HepG2 (cell line): ENCODE data around the gene JAKMIP3. TPM values are rescaled to one million over a fixed set of nuclear protein-coding genes. Genes with fewer than 3 reads are reported as not detected.

Experiments
- BHLHE40 ChIP-seq: IDR thresholded peaks from 2 replicates; pipeline ENCODE4 v1.6.1; 2011; ENCODE audit warnings: low read length, improper control_type of control experiment
- BRF2 ChIP-seq: sonication (generic); formaldehyde crosslinking; IDR thresholded peaks from 2 replicates; pipeline ENCODE4 v1.8.1; 2022; ENCODE audit warnings: mild to moderate bottlenecking, missing genetic modification reagents
- FOXA3 ChIP-seq: IDR thresholded peaks from 2 replicates; pipeline ENCODE4 v1.6.1; 2016; ENCODE audit warnings: missing genetic modification reagents, missing compliant biosample characterization
- HBP1 ChIP-seq: IDR thresholded peaks from 2 replicates; pipeline ENCODE4 v1.6.1; 2016; ENCODE audit warnings: low read depth, control low read depth
- KDM1A ChIP-seq: IDR thresholded peaks from 2 replicates; pipeline ENCODE4 v1.6.1; 2016; ENCODE audit warnings: missing compliant biosample characterization
- KDM5A ChIP-seq: fragments of 200-600 bp; sonication (generic); IDR thresholded peaks from 2 replicates; pipeline ENCODE4 v1.7.0; 2018; ENCODE audit warnings: antibody characterized with exemption, mild to moderate bottlenecking, low read length, borderline replicate concordance
- KDM5B ChIP-seq: sonication (generic); formaldehyde crosslinking; IDR thresholded peaks from 2 replicates; pipeline ENCODE4 v1.4.0; 2020; ENCODE audit warnings: missing genetic modification reagents, mild to moderate bottlenecking, borderline replicate concordance
- MIER2 ChIP-seq: IDR thresholded peaks from 2 replicates; pipeline ENCODE4 v1.6.1; 2016; ENCODE audit warnings: missing biosample characterization, missing genetic modification reagents
- MIXL1 ChIP-seq: IDR thresholded peaks from 2 replicates; pipeline ENCODE4 v1.6.1; 2016
- NCOA5 ChIP-seq: sonication (generic); formaldehyde crosslinking; IDR thresholded peaks from 2 replicates; pipeline ENCODE4 v1.4.0; 2020; ENCODE audit warnings: missing genetic modification reagents
- SAP130 ChIP-seq: IDR thresholded peaks from 2 replicates; pipeline ENCODE4 v1.6.1; 2016; ENCODE audit warnings: low read depth
- ZNF205 ChIP-seq: IDR thresholded peaks from 2 replicates; pipeline ENCODE4 v1.6.1; 2018; ENCODE audit warnings: missing biosample characterization, missing genetic modification reagents
- ZNF414 ChIP-seq: sonication (generic); formaldehyde crosslinking; IDR thresholded peaks from 2 replicates; pipeline ENCODE4 v1.5.0; 2020; ENCODE audit warnings: missing genetic modification reagents
- ZNF550 ChIP-seq: sonication (generic); formaldehyde crosslinking; IDR thresholded peaks from 2 replicates; pipeline ENCODE4 v1.4.0; 2020; ENCODE audit warnings: mild to moderate bottlenecking, missing genetic modification reagents, borderline replicate concordance
- ZNF576 ChIP-seq: sonication (generic); formaldehyde crosslinking; IDR thresholded peaks from 2 replicates; pipeline ENCODE4 v1.4.0; 2020; ENCODE audit warnings: mild to moderate bottlenecking, missing genetic modification reagents
- ZNF75D ChIP-seq: sonication (generic); formaldehyde crosslinking; IDR thresholded peaks from 2 replicates; pipeline ENCODE4 v1.8.1; 2023; ENCODE audit warnings: missing genetic modification reagents, mild to moderate bottlenecking, borderline replicate concordance
- ZNF773 ChIP-seq: sonication (generic); formaldehyde crosslinking; IDR thresholded peaks from 2 replicates; pipeline ENCODE4 v1.4.0; 2020; ENCODE audit warnings: missing genetic modification reagents, borderline replicate concordance
- ZSCAN29 ChIP-seq: sonication (generic); formaldehyde crosslinking; conservative IDR thresholded peaks from 2 replicates; pipeline ENCODE4 v1.4.0; 2020; ENCODE audit warnings: mild to moderate bottlenecking, missing genetic modification reagents
- polyA plus RNA-seq, 8 experiments: library from polyadenylated mRNA; depleted of rRNA in 3 of 8; stranded (reverse) in 7 of 8; unstranded in 1 of 8; fragments of >200 nt; fragmentation: Illumina TruSeq in 4 of 8; extraction: Trizol in 4 of 8; gene quantifications; 2 replicates each; pipeline versions ENCODE4 v1.2.1 to v1.2.3, GENCODE V29; 2011 to 2016; ENCODE audit warnings: low read depth in 4 of 8, missing spikeins in 1 of 8, mixed read lengths in 1 of 8; ENCODE audit not compliant: insufficient read depth in 1 of 8
- total RNA-seq, 5 experiments: library from RNA; depleted of rRNA; stranded (reverse); fragments of >200 nt; fragmentation: Illumina TruSeq; extraction: Trizol; gene quantifications; 2 replicates each; pipeline ENCODE4 v1.2.3, GENCODE V29; 2016; ENCODE audit warnings: low read depth in 1 of 5
- TF ChIP-seq, protein P1 (sequence below): sonication (generic); formaldehyde crosslinking; IDR thresholded peaks from 2 replicates; pipeline ENCODE4 v1.4.0; 2020; ENCODE audit warnings: mild to moderate bottlenecking, missing genetic modification reagents
- TF ChIP-seq, protein P2 (sequence below): sonication (generic); formaldehyde crosslinking; IDR thresholded peaks from 2 replicates; pipeline ENCODE4 v1.4.0; 2020; ENCODE audit warnings: missing genetic modification reagents, borderline replicate concordance

JAKMIP3 gene
- total and polyA plus RNA-seq, 2 of the 13 experiments (the other 11 are each of a cell fraction or from before 2014, with no cell fraction given): 0.03 to 0.11 TPM

DNA sequence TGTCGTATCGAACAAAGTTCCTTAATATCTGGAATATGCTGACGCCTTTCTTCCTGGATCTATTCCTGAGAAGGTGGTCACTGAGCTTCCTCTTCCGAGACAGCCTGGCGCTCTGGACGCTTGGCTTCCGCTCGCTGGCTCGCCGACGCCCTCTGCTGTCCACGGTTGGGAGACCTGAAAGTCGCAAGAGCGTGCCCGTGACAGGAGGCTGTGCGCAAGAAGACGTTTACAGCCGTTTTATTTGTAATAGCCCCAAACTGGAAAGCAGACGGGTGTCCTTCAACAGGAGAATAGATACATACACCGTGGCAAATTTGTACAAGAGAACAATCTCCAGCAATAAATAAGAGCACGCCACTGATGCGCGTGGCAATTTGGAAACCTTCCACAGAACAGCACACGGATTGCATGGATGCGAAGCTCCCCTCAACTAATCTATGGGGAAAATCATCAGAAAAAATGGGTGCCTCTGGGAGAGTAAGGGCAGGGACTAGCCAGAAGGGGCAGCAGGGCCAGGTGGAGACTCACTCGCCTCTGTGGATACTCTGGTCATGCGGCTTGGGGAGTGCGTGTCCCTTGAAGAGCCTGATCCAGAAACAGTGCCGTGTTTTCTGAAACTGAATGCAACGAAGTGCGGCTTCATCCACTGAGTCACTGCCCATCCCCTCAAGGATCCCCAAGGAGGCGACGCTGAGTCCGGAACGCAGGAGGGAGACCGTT lies 42.5 kb upstream of the JAKMIP3 start (continued):
- no peak for TF ChIP-seq ZNF550 (CRISPR knock-in tag)
- no peak for TF ChIP-seq ZSCAN29 (CRISPR knock-in tag)
- 0 out of 2 replicates have a peak, but pooled peaks have one; percentile 33 for TF ChIP-seq ZNF205 (CRISPR knock-in tag)
- TF ChIP-seq ZNF414 (CRISPR knock-in tag): no peak
- no peak for TF ChIP-seq BRF2 (CRISPR knock-in tag)
- TF ChIP-seq KDM1A (CRISPR knock-in tag): no peak
- TF ChIP-seq MIXL1 (CRISPR knock-in tag): 0 out of 2 replicates have a peak, but pooled peaks have one; percentile 25
- TF ChIP-seq ZNF75D (CRISPR knock-in tag): no peak
- TF ChIP-seq ZNF576 (CRISPR knock-in tag): 0 out of 2 replicates have a peak, but pooled peaks have one; percentile 48
- TF ChIP-seq, protein P1, sequence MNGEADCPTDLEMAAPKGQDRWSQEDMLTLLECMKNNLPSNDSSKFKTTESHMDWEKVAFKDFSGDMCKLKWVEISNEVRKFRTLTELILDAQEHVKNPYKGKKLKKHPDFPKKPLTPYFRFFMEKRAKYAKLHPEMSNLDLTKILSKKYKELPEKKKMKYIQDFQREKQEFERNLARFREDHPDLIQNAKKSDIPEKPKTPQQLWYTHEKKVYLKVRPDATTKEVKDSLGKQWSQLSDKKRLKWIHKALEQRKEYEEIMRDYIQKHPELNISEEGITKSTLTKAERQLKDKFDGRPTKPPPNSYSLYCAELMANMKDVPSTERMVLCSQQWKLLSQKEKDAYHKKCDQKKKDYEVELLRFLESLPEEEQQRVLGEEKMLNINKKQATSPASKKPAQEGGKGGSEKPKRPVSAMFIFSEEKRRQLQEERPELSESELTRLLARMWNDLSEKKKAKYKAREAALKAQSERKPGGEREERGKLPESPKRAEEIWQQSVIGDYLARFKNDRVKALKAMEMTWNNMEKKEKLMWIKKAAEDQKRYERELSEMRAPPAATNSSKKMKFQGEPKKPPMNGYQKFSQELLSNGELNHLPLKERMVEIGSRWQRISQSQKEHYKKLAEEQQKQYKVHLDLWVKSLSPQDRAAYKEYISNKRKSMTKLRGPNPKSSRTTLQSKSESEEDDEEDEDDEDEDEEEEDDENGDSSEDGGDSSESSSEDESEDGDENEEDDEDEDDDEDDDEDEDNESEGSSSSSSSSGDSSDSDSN (CRISPR knock-in tag): no peak
- 0 out of 2 replicates have a peak, but pooled peaks have one; percentile 25 for TF ChIP-seq HBP1 (CRISPR knock-in tag)
- TF ChIP-seq BHLHE40: 0 out of 2 replicates have a peak, but pooled peaks have one; percentile 31
- TF ChIP-seq KDM5B: 0 out of 2 replicates have a peak, but pooled peaks have one; percentile 53
- peak; percentile 42; the same call in 1 of the 2 replicates for TF ChIP-seq SAP130 (CRISPR knock-in tag)
- no peak for TF ChIP-seq NCOA5 (CRISPR knock-in tag)
- TF ChIP-seq ZNF773 (CRISPR knock-in tag): no peak
- TF ChIP-seq KDM5A: no peak
- peak; percentile 43; the same call in 1 of the 2 replicates for TF ChIP-seq MIER2 (CRISPR knock-in tag)
- TF ChIP-seq, protein P2, sequence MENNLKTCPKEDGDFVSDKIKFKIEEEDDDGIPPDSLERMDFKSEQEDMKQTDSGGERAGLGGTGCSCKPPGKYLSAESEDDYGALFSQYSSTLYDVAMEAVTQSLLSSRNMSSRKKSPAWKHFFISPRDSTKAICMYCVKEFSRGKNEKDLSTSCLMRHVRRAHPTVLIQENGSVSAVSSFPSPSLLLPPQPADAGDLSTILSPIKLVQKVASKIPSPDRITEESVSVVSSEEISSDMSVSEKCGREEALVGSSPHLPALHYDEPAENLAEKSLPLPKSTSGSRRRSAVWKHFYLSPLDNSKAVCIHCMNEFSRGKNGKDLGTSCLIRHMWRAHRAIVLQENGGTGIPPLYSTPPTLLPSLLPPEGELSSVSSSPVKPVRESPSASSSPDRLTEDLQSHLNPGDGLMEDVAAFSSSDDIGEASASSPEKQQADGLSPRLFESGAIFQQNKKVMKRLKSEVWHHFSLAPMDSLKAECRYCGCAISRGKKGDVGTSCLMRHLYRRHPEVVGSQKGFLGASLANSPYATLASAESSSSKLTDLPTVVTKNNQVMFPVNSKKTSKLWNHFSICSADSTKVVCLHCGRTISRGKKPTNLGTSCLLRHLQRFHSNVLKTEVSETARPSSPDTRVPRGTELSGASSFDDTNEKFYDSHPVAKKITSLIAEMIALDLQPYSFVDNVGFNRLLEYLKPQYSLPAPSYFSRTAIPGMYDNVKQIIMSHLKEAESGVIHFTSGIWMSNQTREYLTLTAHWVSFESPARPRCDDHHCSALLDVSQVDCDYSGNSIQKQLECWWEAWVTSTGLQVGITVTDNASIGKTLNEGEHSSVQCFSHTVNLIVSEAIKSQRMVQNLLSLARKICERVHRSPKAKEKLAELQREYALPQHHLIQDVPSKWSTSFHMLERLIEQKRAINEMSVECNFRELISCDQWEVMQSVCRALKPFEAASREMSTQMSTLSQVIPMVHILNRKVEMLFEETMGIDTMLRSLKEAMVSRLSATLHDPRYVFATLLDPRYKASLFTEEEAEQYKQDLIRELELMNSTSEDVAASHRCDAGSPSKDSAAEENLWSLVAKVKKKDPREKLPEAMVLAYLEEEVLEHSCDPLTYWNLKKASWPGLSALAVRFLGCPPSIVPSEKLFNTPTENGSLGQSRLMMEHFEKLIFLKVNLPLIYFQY (CRISPR knock-in tag): no peak
- TF ChIP-seq FOXA3 (CRISPR knock-in tag): peak; percentile 29; the same call in 1 of the 2 replicates
